22Rv1 (cell line): ENCODE measurements around the gene GPC5.

Source experiments
- CTCF ChIP-seq: fragments of 450-650 bp; IDR thresholded peaks from 2 replicates; pipeline ENCODE4 v1.5.1; 2017; ENCODE audit warnings: mild to moderate bottlenecking
- ZFX ChIP-seq: fragments of 450-650 bp; IDR thresholded peaks from 2 replicates; pipeline ENCODE4 v1.6.1; 2017; ENCODE audit warnings: antibody characterized with exemption, borderline replicate concordance

GRCh38 chr13:91372911-91373310 lies 25.5 kb upstream of the GPC5 start:
- no peak for TF ChIP-seq CTCF
- no peak for TF ChIP-seq ZFX
